Panc1 (cell line): ENCODE measurements around the gene ZNF226. TPM values are rescaled to one million over a fixed set of nuclear protein-coding genes. Genes with fewer than 3 reads are reported as not detected.
"Not testable (repeated sequence)": the region's sequence is repeated elsewhere in the genome, so short reads cannot be mapped to it uniquely, and the experiment has no call there.

ENCODE experiments used
- ATAC-seq: fragments of 200-7000 bp; cut with Tn5 transposase; 2 replicates; pipeline ENCODE4 v1.9.1; 2020; ENCODE audit warnings: mild to moderate bottlenecking, moderate library complexity
- BruUV-seq: library from RNA; stranded (reverse); fragments of 400-500 nt; replicated peaks from 2 replicates; lab custom pipeline; 2021; lab: Mats Ljungman, UMichigan
- CTCF ChIA-PET: fragments of 300-600 bp; sonication (Branson Sonifier 250); formaldehyde crosslinking; loops from one replicate; lab custom pipeline; 2022; ENCODE audit warnings: antibody characterized with exemption; lab: Charles Lee
- POLR2A ChIA-PET: fragments of 300-600 bp; sonication (Branson Sonifier 250); formaldehyde crosslinking; loops from one replicate; lab custom pipeline; 2022; ENCODE audit warnings: antibody characterized with exemption; lab: Charles Lee
- DNase-seq: peaks from one replicate; pipeline ENCODE4 v3.0.0-alpha.2; 2010; ENCODE audit warnings: low read depth, low spot score
- H3K27ac ChIP-seq: 2 replicates; pipeline ENCODE4 v1.5.1; 2011; ENCODE audit warnings: mild to moderate bottlenecking, low read length, inconsistent platforms
- H3K27me3 ChIP-seq: fragments of 200-500 bp; sonication (Bioruptor generic); 2 replicates; pipeline ENCODE4 v1.6.0; 2014; ENCODE audit warnings: low read length, inconsistent platforms; ENCODE audit not compliant: control insufficient read depth, insufficient read depth
- H3K36me3 ChIP-seq: fragments of 200-500 bp; sonication (Bioruptor generic); 2 replicates; pipeline ENCODE4 v1.5.1; 2014; ENCODE audit warnings: inconsistent platforms, mild to moderate bottlenecking, low read length, moderate library complexity; ENCODE audit not compliant: control insufficient read depth, insufficient read depth
- H3K4me1 ChIP-seq: 2 replicates; pipeline ENCODE4 v1.5.1; 2011; ENCODE audit warnings: inconsistent platforms, mild to moderate bottlenecking, low read length, moderate library complexity; ENCODE audit not compliant: control insufficient read depth, insufficient read depth
- H3K4me3 ChIP-seq, 2 experiments: 2 replicates each; pipeline ENCODE4 v1.5.1; 2011 to 2012; ENCODE audit warnings: low read depth in 2 of 2, low read length in 2 of 2, mild to moderate bottlenecking in 2 of 2, inconsistent platforms in 1 of 2, moderate library complexity in 1 of 2
- H3K9me3 ChIP-seq: fragments of 200-500 bp; sonication (Bioruptor generic); 2 replicates; pipeline ENCODE4 v1.5.1; 2014; ENCODE audit warnings: low read depth, mild to moderate bottlenecking, inconsistent platforms, low read length, moderate library complexity; ENCODE audit not compliant: control insufficient read depth, insufficient read depth
- CTCF ChIP-seq: fragments of 450-650 bp; IDR thresholded peaks from 2 replicates; pipeline ENCODE4 v1.5.1; 2017; ENCODE audit warnings: mild to moderate bottlenecking
- POLR2AphosphoS5 ChIP-seq: IDR thresholded peaks from 2 replicates; pipeline ENCODE4 v1.6.1; 2012; ENCODE audit warnings: mild to moderate bottlenecking, low read depth, low read length, moderate library complexity
- REST ChIP-seq, 2 experiments: IDR thresholded peaks; 2 replicates each; pipeline ENCODE4 v1.6.1; 2011 to 2012; ENCODE audit warnings: low read depth in 2 of 2, control low read depth in 1 of 2, low read length in 1 of 2, mild to moderate bottlenecking in 1 of 2, moderate library complexity in 1 of 2; ENCODE audit not compliant: insufficient read depth in 1 of 2
- SIN3A ChIP-seq: IDR thresholded peaks from 2 replicates; pipeline ENCODE4 v1.6.1; 2012; ENCODE audit warnings: low read depth, mild to moderate bottlenecking, low read length, moderate library complexity, borderline replicate concordance; ENCODE audit not compliant: insufficient read depth
- TCF7L2 ChIP-seq: IDR thresholded peaks from 2 replicates; pipeline ENCODE4 v1.6.1; 2011; ENCODE audit warnings: mild to moderate bottlenecking, low read depth, low read length, inconsistent platforms
- in situ Hi-C: cut with HindIII; loops from 2 replicates; pipeline ENCODE4 v1.10.0; 2016; ENCODE audit warnings: low sequenced_read_pairs, low pct_unique_long_range_greater_than_20kb
- intact Hi-C: fragments of 100-400 bp; cut with micrococcal nuclease; formaldehyde crosslinking; loops from one replicate; pipeline ENCODE4 v1.10.0; 2022; ENCODE audit not compliant: unreplicated experiment
- total RNA-seq: library from RNA; stranded (reverse); gene quantifications from one replicate; pipeline ENCODE4 v1.2.1, GENCODE V29; 2021; ENCODE audit not compliant: unreplicated experiment

The ZNF226 gene
- total RNA-seq, 1 experiment from 2014 or later = 21.7 TPM

GRCh38 chr19:44164327-44164672 lies 600 bp upstream of the ZNF226 start:
- H3K4me1 ChIP-seq = no peaks in the 10 kb centered on the region
- peaks cover 21% of the 10 kb centered on the region; the same call in 1 of the 2 replicates for H3K9me3 ChIP-seq
- ChIA-PET POLR2A (no interaction called here), CTCF (no interaction called here)
- no peak for TF ChIP-seq SIN3A
- TF ChIP-seq POLR2AphosphoS5 = no peak
- no peak for TF ChIP-seq TCF7L2
- no peak for TF ChIP-seq CTCF
- TF ChIP-seq REST (IDR thresholded peaks at IDR 0.05; ENCODE audit: insufficient read depth in 1 of 2, low read depth in 2 of 2, low read length in 1 of 2) = no peak
- H3K27ac ChIP-seq = peak overlapping the region; percentile 96
- BruUV-seq = no TSS peak
- ATAC-seq (no peak), DNase-seq (no peak)
- peak overlapping the region; percentile 73 to 94 for H3K4me3 ChIP-seq
- peaks cover 2% of the 10 kb centered on the region for H3K36me3 ChIP-seq
- H3K27me3 ChIP-seq = no peaks in the 10 kb centered on the region
- intact Hi-C loops (no loop called here), in situ Hi-C loops (no loop called here)

- H3K4me3 ChIP-seq, BruUV-seq, H3K27me3 ChIP-seq, ATAC-seq, in situ Hi-C loops, DNase-seq, H3K27ac ChIP-seq, H3K4me1 ChIP-seq, POLR2A ChIA-PET, intact Hi-C loops, CTCF ChIA-PET: not testable (repeated sequence)
- Histone ChIP-seq H3K36me3 (peaks cover 31% of the 10 kb centered on the region), H3K9me3 (peaks cover 58% of the 10 kb centered on the region; the same call in 1 of the 2 replicates)
Observed at GRCh38 chr19:44170660-44171059, 5.8 kb downstream of the ZNF226 start.

GRCh38 chr19:44176590-44176989 lies 11.7 kb downstream of the ZNF226 start:
- H3K36me3 ChIP-seq = peaks cover 30% of the 10 kb centered on the region
- BruUV-seq = no TSS peak
- TF ChIP-seq POLR2AphosphoS5 = no peak
- no peak for TF ChIP-seq SIN3A
- no peak for TF ChIP-seq REST (IDR thresholded peaks at IDR 0.05; ENCODE audit: insufficient read depth in 1 of 2, low read depth in 2 of 2, low read length in 1 of 2)
- TF ChIP-seq TCF7L2 = no peak
- TF ChIP-seq CTCF = no peak
- no peak for DNase-seq
- H3K4me3 ChIP-seq = no peak overlapping the region
- POLR2A ChIA-PET = no interaction called here
- H3K27me3 ChIP-seq = no peaks in the 10 kb centered on the region
- H3K9me3 ChIP-seq = peaks cover 42% of the 10 kb centered on the region
- intact Hi-C loops = no loop called here
- in situ Hi-C loops = no loop called here
- no peaks in the 10 kb centered on the region for H3K4me1 ChIP-seq
- CTCF ChIA-PET = no interaction called here
- H3K27ac ChIP-seq = no peak overlapping the region
- no peak for ATAC-seq
